Suppressor macrophage treated with lipopolysaccharide for 4 hours (primary cell): ENCODE results near the gene CNDP1.
A peak's percentile ranks its signal among the peaks of the same experiment; 100 is the strongest.

Experiments
- DNase-seq: peaks from one replicate; pipeline ENCODE4 v3.0.0-alpha.2; 2020

Gene CNDP1

GRCh38 chr18:74595431-74595830 is 61.1 kb downstream of the CNDP1 start:
- peak; percentile 77 for DNase-seq

GRCh38 chr18:74597034-74597661 is 62.8 kb downstream of the CNDP1 start:
- DNase-seq = peak; percentile 79

GRCh38 chr18:74597662-74598349 is 63.5 kb downstream of the CNDP1 start, which contains the start of gene ZNF407:
ZNF407 (plus strand) TSS chr18:74597870; CDS start chr18:74631020, 33,150 bp downstream.
- peak; percentile 90 for DNase-seq

- peak; percentile 44 for DNase-seq
Measured at GRCh38 chr18:74598350-74599001, 64.2 kb downstream of the CNDP1 start.

GRCh38 chr18:74604361-74604760 is 70.1 kb downstream of the CNDP1 start:
- DNase-seq = no peak

GRCh38 chr18:74604774-74605173 is 70.5 kb downstream of the CNDP1 start:
- DNase-seq = no peak

GRCh38 chr18:74608681-74609080 is 74.4 kb downstream of the CNDP1 start:
- no peak for DNase-seq

- DNase-seq = peak; percentile 28
Measured at GRCh38 chr18:74609535-74609934, 75.2 kb downstream of the CNDP1 start.

GRCh38 chr18:74610051-74610615 is 75.8 kb downstream of the CNDP1 start:
- peak; percentile 16 for DNase-seq

- DNase-seq = no peak
Measured at GRCh38 chr18:74610860-74611259, 76.6 kb downstream of the CNDP1 start.

GRCh38 chr18:74611765-74612164 is 77.5 kb downstream of the CNDP1 start:
- DNase-seq = no peak

- DNase-seq = peak; percentile 17
Measured at GRCh38 chr18:74613381-74613780, 79.1 kb downstream of the CNDP1 start.

GRCh38 chr18:74616494-74616893 is 82.2 kb downstream of the CNDP1 start:
- DNase-seq = no peak

- no peak for DNase-seq
Measured at GRCh38 chr18:74617486-74617885, 83.2 kb downstream of the CNDP1 start.

- DNase-seq = peak; percentile 11
Measured at GRCh38 chr18:74622072-74622471, 87.8 kb downstream of the CNDP1 start.

GRCh38 chr18:74623047-74623816 is 88.9 kb downstream of the CNDP1 start:
- DNase-seq = peak; percentile 25

GRCh38 chr18:74624466-74624865 is 90.2 kb downstream of the CNDP1 start:
- no peak for DNase-seq

- peak; percentile 6 for DNase-seq
Measured at GRCh38 chr18:74625157-74625556, 90.9 kb downstream of the CNDP1 start.

- DNase-seq = no peak
Measured at GRCh38 chr18:74626049-74626874, 92.0 kb downstream of the CNDP1 start.

GRCh38 chr18:74630804-74631203 is 96.5 kb downstream of the CNDP1 start:
- DNase-seq = no peak

- no peak for DNase-seq
Measured at GRCh38 chr18:74631212-74631611, 96.9 kb downstream of the CNDP1 start.
